SK-N-SH treated with all-trans-retinoic acid at 6 μM for 48 hours (cell line): Measurements from ENCODE around the gene RBM38.

Experiments
- ATAC-seq: fragments of 200-7000 bp; cut with Tn5 transposase; 3 replicates; pipeline ENCODE4 v1.9.1; 2020; ENCODE audit warnings: mild to moderate bottlenecking, moderate library complexity
- ARNTL ChIP-seq: fragments of 450-650 bp; formaldehyde crosslinking; IDR thresholded peaks from 2 replicates; pipeline ENCODE4 v1.5.0; 2020; ENCODE audit warnings: low read depth, mild to moderate bottlenecking, moderate library complexity, borderline replicate concordance
- BACH2 ChIP-seq: fragments of 250-450 bp; sonication (Bioruptor Pico); IDR thresholded peaks from 2 replicates; pipeline ENCODE4 v1.9.0; 2021; ENCODE audit warnings: mild to moderate bottlenecking, borderline replicate concordance
- ESRRG ChIP-seq: fragments of 250-450 bp; sonication (Bioruptor Pico); IDR thresholded peaks from 2 replicates; pipeline ENCODE4 v1.6.1; 2021; ENCODE audit warnings: mild to moderate bottlenecking
- GLIS3 ChIP-seq: fragments of 250-450 bp; sonication (Bioruptor Pico); IDR thresholded peaks from 2 replicates; pipeline ENCODE4 v1.5.0; 2020; ENCODE audit warnings: mild to moderate bottlenecking, moderate library complexity
- ISL1 ChIP-seq: fragments of 250-450 bp; sonication (Bioruptor Pico); IDR thresholded peaks from 2 replicates; pipeline ENCODE4 v2.1.2; 2022; ENCODE audit warnings: mild to moderate bottlenecking, moderate library complexity
- RARB ChIP-seq: fragments of 250-450 bp; sonication (Bioruptor Pico); IDR thresholded peaks from 2 replicates; pipeline ENCODE4 v1.8.0; 2021; ENCODE audit warnings: mild to moderate bottlenecking, moderate library complexity
- SNAI2 ChIP-seq: fragments of 250-450 bp; sonication (Bioruptor Pico); IDR thresholded peaks from 2 replicates; pipeline ENCODE4 v1.5.0; 2020; ENCODE audit warnings: mild to moderate bottlenecking, moderate library complexity
- TCF4 ChIP-seq: fragments of 250-450 bp; sonication (Bioruptor Pico); IDR thresholded peaks from 2 replicates; pipeline ENCODE4 v1.8.0; 2021; ENCODE audit warnings: mild to moderate bottlenecking, moderate library complexity, borderline replicate concordance
- ZFP3 ChIP-seq: fragments of 250-450 bp; sonication (Bioruptor Pico); IDR thresholded peaks from 2 replicates; pipeline ENCODE4 v1.5.0; 2020; ENCODE audit warnings: mild to moderate bottlenecking, moderate library complexity
- ZFP30 ChIP-seq: fragments of 450-650 bp; formaldehyde crosslinking; IDR thresholded peaks from 2 replicates; pipeline ENCODE4 v1.5.0; 2022; ENCODE audit warnings: mild to moderate bottlenecking, moderate library complexity
- TF ChIP-seq, protein P1 (sequence below): fragments of 250-450 bp; sonication (Bioruptor Pico); IDR thresholded peaks from 2 replicates; pipeline ENCODE4 v1.5.0; 2020; ENCODE audit warnings: mild to moderate bottlenecking, moderate library complexity
- TF ChIP-seq, protein P2 (sequence below): fragments of 250-450 bp; sonication (Bioruptor Pico); IDR thresholded peaks from 2 replicates; pipeline ENCODE4 v1.5.1; 2021; ENCODE audit warnings: mild to moderate bottlenecking, moderate library complexity
- TF ChIP-seq, protein P3 (sequence below): fragments of 250-450 bp; sonication (Bioruptor Pico); IDR thresholded peaks from 2 replicates; pipeline ENCODE4 v1.8.0; 2021; ENCODE audit warnings: low read depth, mild to moderate bottlenecking, moderate library complexity, borderline replicate concordance
- TF ChIP-seq, protein P4 (sequence below): fragments of 250-450 bp; sonication (Bioruptor Pico); IDR thresholded peaks from 2 replicates; pipeline ENCODE4 v1.8.0; 2020; ENCODE audit warnings: mild to moderate bottlenecking, moderate library complexity, borderline replicate concordance
- TF ChIP-seq, protein P5 (sequence below): fragments of 250-450 bp; sonication (Bioruptor Pico); IDR thresholded peaks from 2 replicates; pipeline ENCODE4 v1.5.1; 2020; ENCODE audit warnings: low read depth, mild to moderate bottlenecking, moderate library complexity

RBM38 gene

DNA sequence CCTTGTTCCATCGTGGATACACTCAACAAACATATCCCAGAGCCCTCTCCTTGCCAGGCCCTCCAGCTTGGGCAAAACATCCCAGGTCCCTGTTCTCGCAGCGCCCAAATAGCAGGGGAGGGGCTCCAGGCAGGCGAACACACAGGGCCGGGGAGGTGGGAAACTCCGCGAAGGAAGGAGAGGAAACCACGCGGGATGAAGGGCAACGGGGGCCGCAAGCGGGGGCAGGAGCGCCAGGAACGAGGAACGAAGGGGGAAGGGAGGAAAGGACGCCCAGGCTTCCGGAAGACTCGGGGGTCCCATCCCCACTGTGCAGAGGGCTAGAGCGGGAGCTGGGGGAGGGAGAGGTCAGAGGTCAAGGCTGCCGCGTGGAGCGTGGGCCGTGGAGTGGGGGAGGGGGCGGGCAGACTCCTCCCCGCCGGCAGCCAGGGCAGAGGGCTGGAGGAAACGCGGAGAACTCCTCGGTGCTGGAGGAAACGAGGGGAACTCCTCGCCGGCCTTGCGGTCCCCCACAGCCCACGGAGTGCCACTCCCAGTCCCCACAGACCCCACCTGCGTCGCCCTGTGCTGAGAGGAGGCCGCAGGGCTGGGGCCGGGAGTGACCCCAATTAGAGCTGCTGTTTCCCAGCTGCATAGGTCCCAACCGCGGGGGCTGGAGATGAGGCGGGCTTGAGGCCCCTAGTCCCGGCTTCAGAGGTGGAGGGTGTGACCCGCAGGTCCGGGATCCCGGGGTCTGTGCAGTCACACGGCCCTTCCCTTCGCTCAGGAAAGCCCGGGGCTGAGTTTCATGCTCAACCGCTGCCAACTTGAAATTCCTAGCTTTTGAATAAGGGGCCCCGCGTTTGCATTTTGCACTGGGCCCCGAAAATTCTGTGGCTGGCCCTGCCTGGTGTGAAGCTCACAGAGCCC is 1.2 kb upstream of the RBM38 start:
- ATAC-seq, result no peak
- TF ChIP-seq, protein P1, sequence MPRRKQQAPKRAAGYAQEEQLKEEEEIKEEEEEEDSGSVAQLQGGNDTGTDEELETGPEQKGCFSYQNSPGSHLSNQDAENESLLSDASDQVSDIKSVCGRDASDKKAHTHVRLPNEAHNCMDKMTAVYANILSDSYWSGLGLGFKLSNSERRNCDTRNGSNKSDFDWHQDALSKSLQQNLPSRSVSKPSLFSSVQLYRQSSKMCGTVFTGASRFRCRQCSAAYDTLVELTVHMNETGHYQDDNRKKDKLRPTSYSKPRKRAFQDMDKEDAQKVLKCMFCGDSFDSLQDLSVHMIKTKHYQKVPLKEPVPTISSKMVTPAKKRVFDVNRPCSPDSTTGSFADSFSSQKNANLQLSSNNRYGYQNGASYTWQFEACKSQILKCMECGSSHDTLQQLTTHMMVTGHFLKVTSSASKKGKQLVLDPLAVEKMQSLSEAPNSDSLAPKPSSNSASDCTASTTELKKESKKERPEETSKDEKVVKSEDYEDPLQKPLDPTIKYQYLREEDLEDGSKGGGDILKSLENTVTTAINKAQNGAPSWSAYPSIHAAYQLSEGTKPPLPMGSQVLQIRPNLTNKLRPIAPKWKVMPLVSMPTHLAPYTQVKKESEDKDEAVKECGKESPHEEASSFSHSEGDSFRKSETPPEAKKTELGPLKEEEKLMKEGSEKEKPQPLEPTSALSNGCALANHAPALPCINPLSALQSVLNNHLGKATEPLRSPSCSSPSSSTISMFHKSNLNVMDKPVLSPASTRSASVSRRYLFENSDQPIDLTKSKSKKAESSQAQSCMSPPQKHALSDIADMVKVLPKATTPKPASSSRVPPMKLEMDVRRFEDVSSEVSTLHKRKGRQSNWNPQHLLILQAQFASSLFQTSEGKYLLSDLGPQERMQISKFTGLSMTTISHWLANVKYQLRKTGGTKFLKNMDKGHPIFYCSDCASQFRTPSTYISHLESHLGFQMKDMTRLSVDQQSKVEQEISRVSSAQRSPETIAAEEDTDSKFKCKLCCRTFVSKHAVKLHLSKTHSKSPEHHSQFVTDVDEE (CRISPR knock-in tag), result no peak
- TF ChIP-seq BACH2 (CRISPR knock-in tag), result no peak

DNA sequence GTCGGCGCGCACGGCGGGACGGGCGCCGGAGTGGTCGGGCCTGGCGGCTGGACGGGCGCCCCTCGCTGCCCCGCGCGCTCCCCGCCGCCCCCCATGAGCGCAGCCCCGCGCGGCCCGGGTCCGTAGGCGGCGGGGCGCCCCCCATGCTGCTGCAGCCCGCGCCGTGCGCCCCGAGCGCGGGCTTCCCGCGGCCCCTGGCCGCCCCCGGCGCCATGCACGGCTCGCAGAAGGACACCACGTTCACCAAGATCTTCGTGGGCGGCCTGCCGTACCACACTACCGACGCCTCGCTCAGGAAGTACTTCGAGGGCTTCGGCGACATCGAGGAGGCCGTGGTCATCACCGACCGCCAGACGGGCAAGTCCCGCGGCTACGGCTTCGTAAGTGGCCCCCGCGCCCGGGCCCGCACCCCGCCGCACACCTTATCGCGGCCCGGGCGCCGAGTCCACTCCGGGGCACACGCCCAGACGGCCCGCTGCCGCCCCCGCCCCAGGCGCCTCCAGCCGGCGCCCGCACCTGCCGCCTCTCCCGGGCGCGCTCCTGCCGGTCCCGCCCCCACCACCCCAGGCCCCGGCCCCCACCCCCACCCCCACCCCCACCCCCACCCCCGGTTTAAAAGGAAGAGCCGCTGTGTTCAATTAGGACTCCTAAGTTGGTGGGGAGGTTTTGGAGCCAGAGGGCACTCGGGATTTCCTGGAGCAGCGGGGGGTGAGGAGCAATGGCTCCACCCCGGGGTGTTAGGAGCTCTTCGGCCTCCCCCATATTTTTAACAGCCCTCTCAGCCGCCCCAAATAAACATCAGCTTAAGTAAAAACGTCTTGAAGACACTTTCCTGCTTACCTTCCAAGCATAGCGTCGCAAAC is 474 bp downstream of the RBM38 start:
- TF ChIP-seq, protein P2, sequence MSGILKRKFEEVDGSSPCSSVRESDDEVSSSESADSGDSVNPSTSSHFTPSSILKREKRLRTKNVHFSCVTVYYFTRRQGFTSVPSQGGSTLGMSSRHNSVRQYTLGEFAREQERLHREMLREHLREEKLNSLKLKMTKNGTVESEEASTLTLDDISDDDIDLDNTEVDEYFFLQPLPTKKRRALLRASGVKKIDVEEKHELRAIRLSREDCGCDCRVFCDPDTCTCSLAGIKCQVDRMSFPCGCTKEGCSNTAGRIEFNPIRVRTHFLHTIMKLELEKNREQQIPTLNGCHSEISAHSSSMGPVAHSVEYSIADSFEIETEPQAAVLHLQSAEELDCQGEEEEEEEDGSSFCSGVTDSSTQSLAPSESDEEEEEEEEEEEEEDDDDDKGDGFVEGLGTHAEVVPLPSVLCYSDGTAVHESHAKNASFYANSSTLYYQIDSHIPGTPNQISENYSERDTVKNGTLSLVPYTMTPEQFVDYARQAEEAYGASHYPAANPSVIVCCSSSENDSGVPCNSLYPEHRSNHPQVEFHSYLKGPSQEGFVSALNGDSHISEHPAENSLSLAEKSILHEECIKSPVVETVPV (CRISPR knock-in tag), result no peak
- TF ChIP-seq ESRRG (CRISPR knock-in tag), result no peak
- no peak for TF ChIP-seq SNAI2 (CRISPR knock-in tag)
- no peak for TF ChIP-seq GLIS3 (CRISPR knock-in tag)
- TF ChIP-seq, protein P3, sequence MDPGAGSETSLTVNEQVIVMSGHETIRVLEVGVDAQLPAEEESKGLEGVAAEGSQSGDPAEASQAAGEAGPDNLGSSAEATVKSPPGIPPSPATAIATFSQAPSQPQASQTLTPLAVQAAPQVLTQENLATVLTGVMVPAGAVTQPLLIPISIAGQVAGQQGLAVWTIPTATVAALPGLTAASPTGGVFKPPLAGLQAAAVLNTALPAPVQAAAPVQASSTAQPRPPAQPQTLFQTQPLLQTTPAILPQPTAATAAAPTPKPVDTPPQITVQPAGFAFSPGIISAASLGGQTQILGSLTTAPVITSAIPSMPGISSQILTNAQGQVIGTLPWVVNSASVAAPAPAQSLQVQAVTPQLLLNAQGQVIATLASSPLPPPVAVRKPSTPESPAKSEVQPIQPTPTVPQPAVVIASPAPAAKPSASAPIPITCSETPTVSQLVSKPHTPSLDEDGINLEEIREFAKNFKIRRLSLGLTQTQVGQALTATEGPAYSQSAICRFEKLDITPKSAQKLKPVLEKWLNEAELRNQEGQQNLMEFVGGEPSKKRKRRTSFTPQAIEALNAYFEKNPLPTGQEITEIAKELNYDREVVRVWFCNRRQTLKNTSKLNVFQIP (CRISPR knock-in tag), result no peak
- no peak for TF ChIP-seq TCF4 (CRISPR knock-in tag)
- TF ChIP-seq ZFP3 (CRISPR knock-in tag), result no peak
- no peak for TF ChIP-seq ARNTL
- TF ChIP-seq, protein P4, sequence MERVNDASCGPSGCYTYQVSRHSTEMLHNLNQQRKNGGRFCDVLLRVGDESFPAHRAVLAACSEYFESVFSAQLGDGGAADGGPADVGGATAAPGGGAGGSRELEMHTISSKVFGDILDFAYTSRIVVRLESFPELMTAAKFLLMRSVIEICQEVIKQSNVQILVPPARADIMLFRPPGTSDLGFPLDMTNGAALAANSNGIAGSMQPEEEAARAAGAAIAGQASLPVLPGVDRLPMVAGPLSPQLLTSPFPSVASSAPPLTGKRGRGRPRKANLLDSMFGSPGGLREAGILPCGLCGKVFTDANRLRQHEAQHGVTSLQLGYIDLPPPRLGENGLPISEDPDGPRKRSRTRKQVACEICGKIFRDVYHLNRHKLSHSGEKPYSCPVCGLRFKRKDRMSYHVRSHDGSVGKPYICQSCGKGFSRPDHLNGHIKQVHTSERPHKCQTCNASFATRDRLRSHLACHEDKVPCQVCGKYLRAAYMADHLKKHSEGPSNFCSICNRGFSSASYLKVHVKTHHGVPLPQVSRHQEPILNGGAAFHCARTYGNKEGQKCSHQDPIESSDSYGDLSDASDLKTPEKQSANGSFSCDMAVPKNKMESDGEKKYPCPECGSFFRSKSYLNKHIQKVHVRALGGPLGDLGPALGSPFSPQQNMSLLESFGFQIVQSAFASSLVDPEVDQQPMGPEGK (CRISPR knock-in tag), result no peak
- TF ChIP-seq, protein P5, sequence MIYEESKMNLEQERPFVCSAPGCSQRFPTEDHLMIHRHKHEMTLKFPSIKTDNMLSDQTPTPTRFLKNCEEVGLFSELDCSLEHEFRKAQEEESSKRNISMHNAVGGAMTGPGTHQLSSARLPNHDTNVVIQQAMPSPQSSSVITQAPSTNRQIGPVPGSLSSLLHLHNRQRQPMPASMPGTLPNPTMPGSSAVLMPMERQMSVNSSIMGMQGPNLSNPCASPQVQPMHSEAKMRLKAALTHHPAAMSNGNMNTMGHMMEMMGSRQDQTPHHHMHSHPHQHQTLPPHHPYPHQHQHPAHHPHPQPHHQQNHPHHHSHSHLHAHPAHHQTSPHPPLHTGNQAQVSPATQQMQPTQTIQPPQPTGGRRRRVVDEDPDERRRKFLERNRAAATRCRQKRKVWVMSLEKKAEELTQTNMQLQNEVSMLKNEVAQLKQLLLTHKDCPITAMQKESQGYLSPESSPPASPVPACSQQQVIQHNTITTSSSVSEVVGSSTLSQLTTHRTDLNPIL (CRISPR knock-in tag), result no peak
- no peak for TF ChIP-seq ZFP30 (CRISPR knock-in tag)
- no peak for TF ChIP-seq ISL1
- TF ChIP-seq, protein P1 (CRISPR knock-in tag), result no peak
- TF ChIP-seq RARB, result no peak
- TF ChIP-seq BACH2 (CRISPR knock-in tag), result no peak
- ATAC-seq, result no peak
